GM12878 (cell line): Measurements from ENCODE around the gene KRTAP5-6. TPM values are rescaled to one million over a fixed set of nuclear protein-coding genes. Genes with fewer than 3 reads are reported as not detected.
"Not testable (repeated sequence)": the region's sequence is repeated elsewhere in the genome, so short reads cannot be mapped to it uniquely, and the experiment has no call there.

ENCODE experiments used
- ATAC-seq: fragments of 200-7000 bp; cut with Tn5 transposase; 3 replicates; pipeline ENCODE4 v1.9.1; 2020; ENCODE audit warnings: mild to moderate bottlenecking, moderate library complexity
- BruUV-seq: library from RNA; stranded (reverse); fragments of 400-500 nt; replicated peaks from 2 replicates; lab custom pipeline; 2021; lab: Mats Ljungman, UMichigan
- CTCF ChIA-PET: fragments of 300-600 bp; sonication (Branson Sonifier 250); formaldehyde crosslinking; extraction: SDS; loops from one replicate; lab custom pipeline; 2021; ENCODE audit warnings: inconsistent platforms; lab: Yijun Ruan, JAX
- POLR2A ChIA-PET: fragments of 350-600 bp; formaldehyde crosslinking; extraction: SDS; loops from one replicate; lab custom pipeline; 2021; ENCODE audit warnings: inconsistent platforms; lab: Charles Lee
- RAD21 ChIA-PET: fragments of 300-600 bp; sonication (Branson Sonifier 250); formaldehyde crosslinking; loops from one replicate; lab custom pipeline; 2023; ENCODE audit warnings: antibody characterized with exemption; ENCODE audit not compliant: unreplicated experiment; lab: Charles Lee
- SMC1A ChIA-PET: fragments of 300-600 bp; sonication (Branson Sonifier 250); formaldehyde crosslinking; loops from one replicate; lab custom pipeline; 2023; ENCODE audit not compliant: unreplicated experiment, uncharacterized antibody; lab: Charles Lee
- DNase-seq: peaks from one replicate; pipeline ENCODE4 v3.0.0-alpha.2; 2011; ENCODE audit warnings: low read depth, low spot score
- FAIRE-seq: peaks from 3 replicates; lab custom pipeline; 2011; peaks lifted over from hg19 to GRCh38; lab: Jason Lieb, UNC
- H2AFZ ChIP-seq: 2 replicates; pipeline ENCODE4 v1.6.0; 2011; ENCODE audit warnings: low read depth, low read length, control low read depth; ENCODE audit not compliant: control insufficient read depth
- H3K27ac ChIP-seq: 2 replicates; pipeline ENCODE4 v1.5.1; 2011; ENCODE audit warnings: control low read depth; ENCODE audit not compliant: control insufficient read depth, insufficient read depth
- H3K27me3 ChIP-seq, 2 experiments: replicated peaks in 1 of 2; 2 replicates each; pipeline versions ENCODE4 v1.6.0 to v1.6.1; 2011; ENCODE audit warnings: low read length in 1 of 2; ENCODE audit not compliant: control insufficient read depth in 2 of 2, insufficient read depth in 2 of 2
- H3K36me3 ChIP-seq, 2 experiments: 2 replicates each; pipeline ENCODE4 v1.5.1; 2011; ENCODE audit warnings: low read length in 1 of 2; ENCODE audit not compliant: control insufficient read depth in 2 of 2, insufficient read depth in 2 of 2
- H3K4me1 ChIP-seq: 2 replicates; pipeline ENCODE4 v1.6.1; 2011; ENCODE audit warnings: mild to moderate bottlenecking, low read length, moderate library complexity, mixed read lengths; ENCODE audit not compliant: control insufficient read depth, insufficient read depth
- H3K4me2 ChIP-seq: 2 replicates; pipeline ENCODE4 v1.6.0; 2011; ENCODE audit warnings: control low read depth; ENCODE audit not compliant: control insufficient read depth, insufficient read depth
- H3K4me3 ChIP-seq: fragments of 200-600 bp; sonication (generic); 2 replicates; pipeline ENCODE4 v1.5.1; 2016
- H3K79me2 ChIP-seq: 2 replicates; pipeline ENCODE4 v1.6.0; 2011; ENCODE audit warnings: low read length; ENCODE audit not compliant: control insufficient read depth, insufficient read depth
- H3K9ac ChIP-seq: 2 replicates; pipeline ENCODE4 v1.8.0; 2011; ENCODE audit warnings: low read length, control low read depth, mixed read lengths; ENCODE audit not compliant: control insufficient read depth, insufficient read depth
- H3K9me3 ChIP-seq: replicated peaks from 3 replicates; pipeline ENCODE4 v1.5.1; 2011; ENCODE audit warnings: mild to moderate bottlenecking, low read length; ENCODE audit not compliant: control insufficient read depth, insufficient read depth
- H4K20me1 ChIP-seq: 2 replicates; pipeline ENCODE4 v1.6.0; 2011; ENCODE audit not compliant: control insufficient read depth, insufficient read depth
- WGBS: methylation state at CpG from one replicate; pipeline ENCODE4 v1.1.6; 2016; ENCODE audit warnings: low lambda C conversion rate; ENCODE audit not compliant: insufficient replicate concordance, insufficient coverage; ENCODE audit errors: missing lambda C conversion rate; 5-methylcytosine and 5-hydroxymethylcytosine counted together
- in situ Hi-C: fragments of 300-500 bp; cut with MboI; formaldehyde crosslinking; loops from 9 replicates; pipeline ENCODE4 v1.14.3; 2018; ENCODE audit warnings: mixed read lengths
- intact Hi-C: fragments of 100-400 bp; cut with micrococcal nuclease; formaldehyde crosslinking; loops from one replicate; pipeline ENCODE4 v1.14.2; 2022; ENCODE audit not compliant: unreplicated experiment
- polyA plus RNA-seq, 11 experiments: library from polyadenylated mRNA; depleted of rRNA in 4 of 11; unstranded in 6 of 11; stranded (reverse) in 5 of 11; fragments of >200 nt; fragmentation: Nextera tagmentation in 4 of 11; fragmentation: Illumina TruSeq in 1 of 11; extraction: Ambion mirVana in 4 of 11; extraction: Trizol in 1 of 11; gene quantifications; 1 replicate in 1 of 11; 2 replicates in 10 of 11; pipeline versions ENCODE4 v1.2.1 to v1.2.3, GENCODE V29; 2011 to 2016; ENCODE audit warnings: inconsistent platforms in 2 of 11, missing spikeins in 2 of 11, low read depth in 1 of 11
- total RNA-seq, 4 experiments: library from RNA; depleted of rRNA in 3 of 4; stranded (reverse); fragments of >200 nt in 3 of 4; fragmentation: Illumina TruSeq in 1 of 4; extraction: Trizol in 1 of 4; gene quantifications; 2 replicates each; pipeline versions ENCODE4 v1.2.1 to v1.2.3, GENCODE V29; 2013 to 2021

KRTAP5-6 gene
- total and polyA plus RNA-seq, 10 of the 15 experiments (the other 5 are each of a cell fraction or from before 2014, with no cell fraction given): not detected

- FAIRE-seq, H2AFZ ChIP-seq, H3K4me2 ChIP-seq, H3K4me1 ChIP-seq, DNase-seq, SMC1A ChIA-PET, RAD21 ChIA-PET, in situ Hi-C loops, H3K27ac ChIP-seq, ATAC-seq, H3K27me3 ChIP-seq, H3K36me3 ChIP-seq, H3K9ac ChIP-seq, BruUV-seq, H3K79me2 ChIP-seq, H3K9me3 ChIP-seq, H3K4me3 ChIP-seq, intact Hi-C loops, H4K20me1 ChIP-seq, POLR2A ChIA-PET: not testable (repeated sequence)
- CTCF ChIA-PET: interaction anchor here (1.7 to 2.0 kb wide), 2 partner anchors 11 to 150 kb away, joined by 5 to 8 read pairs; no protein-coding TSS in a partner anchor
- 59% methylated on average over 19 of the region's 19 CpGs for WGBS
Observed at GRCh38 chr11:1683216-1683615, 13.8 kb upstream of the KRTAP5-6 start.

GRCh38 chr11:1683904-1684572, 13.0 kb upstream of the KRTAP5-6 start:
- CTCF ChIA-PET, in situ Hi-C loops, DNase-seq, H2AFZ ChIP-seq, H3K4me3 ChIP-seq, RAD21 ChIA-PET, H3K27me3 ChIP-seq, ATAC-seq, H4K20me1 ChIP-seq, H3K36me3 ChIP-seq, H3K9me3 ChIP-seq, FAIRE-seq, H3K4me2 ChIP-seq, H3K27ac ChIP-seq, BruUV-seq, POLR2A ChIA-PET, H3K9ac ChIP-seq, SMC1A ChIA-PET, H3K4me1 ChIP-seq, intact Hi-C loops, H3K79me2 ChIP-seq: not testable (repeated sequence)
- WGBS: 57% methylated on average over 5 of the region's 24 CpGs

GRCh38 chr11:1684886-1685874, 11.8 kb upstream of the KRTAP5-6 start:
- H3K27me3 ChIP-seq, intact Hi-C loops, RAD21 ChIA-PET, ATAC-seq, SMC1A ChIA-PET, BruUV-seq, POLR2A ChIA-PET, H3K79me2 ChIP-seq, DNase-seq, H3K27ac ChIP-seq, in situ Hi-C loops, CTCF ChIA-PET, H3K4me1 ChIP-seq, H3K36me3 ChIP-seq, H3K9me3 ChIP-seq, H3K9ac ChIP-seq, FAIRE-seq, H3K4me3 ChIP-seq, H2AFZ ChIP-seq, H3K4me2 ChIP-seq, H4K20me1 ChIP-seq: not testable (repeated sequence)
- 35% methylated on average over 15 of the region's 18 CpGs for WGBS
